ENCODE results near the gene CNKSR1. TPM values are rescaled to one million over a fixed set of nuclear protein-coding genes. Genes with fewer than 3 reads are reported as not detected.
A peak's percentile ranks its signal among the peaks of the same experiment; 100 is the strongest.

CNKSR1 gene, protein sequence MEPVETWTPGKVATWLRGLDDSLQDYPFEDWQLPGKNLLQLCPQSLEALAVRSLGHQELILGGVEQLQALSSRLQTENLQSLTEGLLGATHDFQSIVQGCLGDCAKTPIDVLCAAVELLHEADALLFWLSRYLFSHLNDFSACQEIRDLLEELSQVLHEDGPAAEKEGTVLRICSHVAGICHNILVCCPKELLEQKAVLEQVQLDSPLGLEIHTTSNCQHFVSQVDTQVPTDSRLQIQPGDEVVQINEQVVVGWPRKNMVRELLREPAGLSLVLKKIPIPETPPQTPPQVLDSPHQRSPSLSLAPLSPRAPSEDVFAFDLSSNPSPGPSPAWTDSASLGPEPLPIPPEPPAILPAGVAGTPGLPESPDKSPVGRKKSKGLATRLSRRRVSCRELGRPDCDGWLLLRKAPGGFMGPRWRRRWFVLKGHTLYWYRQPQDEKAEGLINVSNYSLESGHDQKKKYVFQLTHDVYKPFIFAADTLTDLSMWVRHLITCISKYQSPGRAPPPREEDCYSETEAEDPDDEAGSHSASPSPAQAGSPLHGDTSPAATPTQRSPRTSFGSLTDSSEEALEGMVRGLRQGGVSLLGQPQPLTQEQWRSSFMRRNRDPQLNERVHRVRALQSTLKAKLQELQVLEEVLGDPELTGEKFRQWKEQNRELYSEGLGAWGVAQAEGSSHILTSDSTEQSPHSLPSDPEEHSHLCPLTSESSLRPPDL
- not detected in 2 replicates for total RNA-seq (2014; rRNA removed; shearing (Covaris generic); ENCODE audit: low replicate concordance)

- no peak for DNase-seq (ENCODE audit: low read depth)
Measured at GRCh38 chr1:26177182-26177684, at the start of gene CNKSR1. TSS of gene CNKSR1 (plus strand) at chr1:26177491. CDS start at chr1:26177548, 57 bp downstream.

DNA sequence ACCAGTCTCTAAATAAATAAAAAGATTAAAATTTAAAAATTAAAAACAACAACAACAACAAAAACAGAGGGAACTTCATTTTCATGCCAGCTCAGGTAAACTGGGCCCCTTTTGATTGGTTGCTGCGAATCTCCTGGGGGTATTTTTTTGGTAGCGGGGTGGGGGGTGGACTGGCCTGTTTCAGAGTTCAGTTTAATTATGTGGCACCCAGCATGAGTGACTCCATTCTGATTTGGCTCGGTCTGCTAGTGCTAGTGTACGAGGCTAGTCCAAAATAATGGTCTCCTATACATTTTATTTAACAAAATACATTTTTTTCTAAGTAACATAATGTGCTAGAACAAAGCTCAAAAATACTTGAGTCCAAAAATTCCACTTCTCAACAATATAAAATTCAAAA is 47.5 kb upstream of the CNKSR1 start:
- in situ Hi-C loops (cut with HindIII; ENCODE audit: low pct_unique_long_range_greater_than_20kb, low sequenced_read_pairs) = no loop called here

More at GRCh38 chr1:26177182-26177684, at the start of gene CNKSR1:
- in situ Hi-C loops (cut with HindIII; ENCODE audit: low pct_unique_long_range_greater_than_20kb, low sequenced_read_pairs) = no loop called here

DNA sequence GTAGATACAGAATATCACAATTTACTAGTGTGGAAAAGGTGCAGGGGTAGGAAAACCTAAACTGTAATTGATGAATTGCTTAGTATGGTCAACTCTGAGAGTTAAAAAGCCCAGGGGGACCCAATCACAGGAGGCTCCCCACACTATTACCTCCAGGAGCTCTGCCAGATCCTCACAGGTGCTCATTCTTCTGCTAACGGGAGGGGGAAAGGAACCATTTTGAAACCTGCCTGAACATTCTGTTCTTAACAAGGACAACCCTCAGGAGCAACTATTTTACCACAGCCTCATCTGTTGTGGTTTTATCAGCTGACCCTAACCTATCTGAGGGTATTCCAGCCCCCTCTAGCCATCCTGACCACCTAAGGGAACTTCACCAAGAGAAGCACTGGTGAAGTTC is 46.6 kb upstream of the CNKSR1 start:
- in situ Hi-C loops (cut with HindIII; ENCODE audit: low pct_unique_long_range_greater_than_20kb, low sequenced_read_pairs) = no loop called here
- no peak for DNase-seq (ENCODE audit: low read depth)

More for the DNA sequence above, 47.5 kb upstream of the CNKSR1 start:
- no peak for DNase-seq (ENCODE audit: low read depth)

- in situ Hi-C loops (cut with HindIII; ENCODE audit: low pct_unique_long_range_greater_than_20kb, low sequenced_read_pairs) = no loop called here
- DNase-seq (ENCODE audit: low read depth) = no peak
Measured at GRCh38 chr1:26132128-26132833, 45.0 kb upstream of the CNKSR1 start.

DNA sequence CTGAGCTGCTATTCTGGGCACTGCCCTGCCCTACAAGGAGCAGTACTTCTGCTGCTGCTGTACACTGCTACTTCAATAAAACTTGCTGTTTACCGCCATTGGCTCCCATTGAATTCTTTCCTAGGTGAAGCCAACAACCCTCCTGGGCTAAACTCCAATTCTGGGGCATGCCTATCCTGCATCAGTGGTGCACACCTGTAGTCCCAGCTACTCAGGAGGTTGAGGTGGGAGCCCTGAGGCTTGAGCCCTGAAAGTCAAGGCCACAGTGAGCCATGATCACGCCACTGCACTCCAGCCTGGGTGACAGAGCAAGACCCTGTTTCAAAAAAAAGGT is 44.5 kb upstream of the CNKSR1 start:
- in situ Hi-C loops (cut with HindIII; ENCODE audit: low pct_unique_long_range_greater_than_20kb, low sequenced_read_pairs) = no loop called here
- no peak for DNase-seq (ENCODE audit: low read depth)

- in situ Hi-C loops (cut with HindIII; ENCODE audit: low pct_unique_long_range_greater_than_20kb, low sequenced_read_pairs) = no loop called here
- no peak for DNase-seq (ENCODE audit: low read depth)
Measured at GRCh38 chr1:26134466-26134865, 42.8 kb upstream of the CNKSR1 start.

GRCh38 chr1:26138974-26139558 is 38.2 kb upstream of the CNKSR1 start:
- no peak for DNase-seq (ENCODE audit: low read depth)
- in situ Hi-C loops (cut with HindIII; ENCODE audit: low pct_unique_long_range_greater_than_20kb, low sequenced_read_pairs) = no loop called here

DNA sequence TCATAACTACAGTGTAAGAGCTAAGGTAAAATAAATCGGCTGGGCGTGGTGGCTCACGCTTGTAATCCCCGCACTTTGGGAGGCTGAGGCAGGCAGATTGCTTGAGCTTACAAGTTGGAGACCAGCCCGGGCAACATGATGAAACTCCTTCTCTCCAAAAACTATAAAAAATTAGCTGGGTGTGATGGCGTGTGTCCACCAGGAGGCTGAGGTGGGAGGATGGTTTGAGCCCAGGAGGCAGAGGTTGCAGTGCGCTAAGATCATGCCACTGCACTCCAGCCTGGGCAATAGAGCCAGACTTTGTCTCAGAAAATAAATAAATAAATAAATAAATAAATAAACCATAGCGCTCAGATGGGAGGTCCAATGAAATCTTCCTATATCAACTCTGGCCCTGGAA is 35.1 kb upstream of the CNKSR1 start:
- in situ Hi-C loops (cut with HindIII; ENCODE audit: low pct_unique_long_range_greater_than_20kb, low sequenced_read_pairs) = no loop called here
- DNase-seq (ENCODE audit: low read depth) = no peak

GRCh38 chr1:26145041-26145959 is 32.0 kb upstream of the CNKSR1 start:
- in situ Hi-C loops (cut with HindIII; ENCODE audit: low pct_unique_long_range_greater_than_20kb, low sequenced_read_pairs) = no loop called here
- DNase-seq (ENCODE audit: low read depth) = peak; percentile 62

- DNase-seq (ENCODE audit: low read depth) = no peak
- in situ Hi-C loops (cut with HindIII; ENCODE audit: low pct_unique_long_range_greater_than_20kb, low sequenced_read_pairs) = no loop called here
Measured at GRCh38 chr1:26145960-26146294, 31.4 kb upstream of the CNKSR1 start.

- in situ Hi-C loops (cut with HindIII; ENCODE audit: low pct_unique_long_range_greater_than_20kb, low sequenced_read_pairs) = no loop called here
- no peak for DNase-seq (ENCODE audit: low read depth)
Measured at GRCh38 chr1:26148887-26149286, 28.4 kb upstream of the CNKSR1 start.

GRCh38 chr1:26153966-26154532 is 23.2 kb upstream of the CNKSR1 start:
- no peak for DNase-seq (ENCODE audit: low read depth)
- in situ Hi-C loops (cut with HindIII; ENCODE audit: low pct_unique_long_range_greater_than_20kb, low sequenced_read_pairs) = no loop called here

GRCh38 chr1:26154750-26155149 is 22.5 kb upstream of the CNKSR1 start:
- in situ Hi-C loops (cut with HindIII; ENCODE audit: low pct_unique_long_range_greater_than_20kb, low sequenced_read_pairs) = no loop called here
- DNase-seq (ENCODE audit: low read depth) = no peak

DNA sequence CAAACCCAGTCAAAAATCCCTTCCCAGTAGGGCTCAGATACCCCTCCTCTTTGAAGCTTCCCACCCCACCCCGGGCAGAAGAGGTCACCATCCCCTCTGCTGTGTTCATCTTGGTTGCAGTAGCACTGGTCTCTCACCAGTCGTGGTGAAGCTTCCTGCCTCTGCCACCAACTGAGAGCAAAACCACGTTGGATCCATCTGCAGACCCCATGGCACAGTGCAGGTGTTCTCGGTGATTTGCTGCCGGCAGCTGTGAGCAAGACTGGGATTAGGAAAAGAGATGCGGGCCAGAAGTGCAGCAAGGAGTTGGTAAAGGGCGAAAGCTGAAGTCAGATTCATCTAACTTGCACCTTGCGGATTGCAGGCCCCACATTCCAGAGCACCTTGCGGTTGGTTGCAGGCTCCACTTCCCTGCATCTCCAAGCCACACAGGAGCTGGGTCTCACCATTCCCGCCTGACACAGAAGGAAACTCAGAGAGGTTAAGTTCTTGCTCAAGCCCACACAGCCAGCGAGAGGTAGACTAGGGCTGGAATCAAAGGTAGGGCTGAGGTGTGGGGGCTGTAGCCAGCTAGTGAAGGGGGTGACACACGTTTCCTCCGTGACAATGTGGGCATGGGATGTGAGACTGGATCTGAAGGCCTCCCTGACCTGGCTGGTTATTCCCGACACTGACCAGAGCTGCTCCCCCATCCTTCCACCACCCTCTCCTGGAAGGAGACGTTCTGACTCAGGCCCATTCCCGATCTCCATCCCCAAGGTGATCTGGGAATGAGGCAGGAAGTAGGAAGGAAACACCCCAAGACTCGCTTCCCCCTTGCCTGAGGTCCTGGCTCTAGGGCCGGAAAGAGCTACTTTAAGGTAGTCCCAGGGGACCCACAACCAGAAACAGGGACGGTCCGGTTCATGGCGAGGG is 21.7 kb upstream of the CNKSR1 start:
- in situ Hi-C loops (cut with HindIII; ENCODE audit: low pct_unique_long_range_greater_than_20kb, low sequenced_read_pairs) = no loop called here
- no peak for DNase-seq (ENCODE audit: low read depth)

DNA sequence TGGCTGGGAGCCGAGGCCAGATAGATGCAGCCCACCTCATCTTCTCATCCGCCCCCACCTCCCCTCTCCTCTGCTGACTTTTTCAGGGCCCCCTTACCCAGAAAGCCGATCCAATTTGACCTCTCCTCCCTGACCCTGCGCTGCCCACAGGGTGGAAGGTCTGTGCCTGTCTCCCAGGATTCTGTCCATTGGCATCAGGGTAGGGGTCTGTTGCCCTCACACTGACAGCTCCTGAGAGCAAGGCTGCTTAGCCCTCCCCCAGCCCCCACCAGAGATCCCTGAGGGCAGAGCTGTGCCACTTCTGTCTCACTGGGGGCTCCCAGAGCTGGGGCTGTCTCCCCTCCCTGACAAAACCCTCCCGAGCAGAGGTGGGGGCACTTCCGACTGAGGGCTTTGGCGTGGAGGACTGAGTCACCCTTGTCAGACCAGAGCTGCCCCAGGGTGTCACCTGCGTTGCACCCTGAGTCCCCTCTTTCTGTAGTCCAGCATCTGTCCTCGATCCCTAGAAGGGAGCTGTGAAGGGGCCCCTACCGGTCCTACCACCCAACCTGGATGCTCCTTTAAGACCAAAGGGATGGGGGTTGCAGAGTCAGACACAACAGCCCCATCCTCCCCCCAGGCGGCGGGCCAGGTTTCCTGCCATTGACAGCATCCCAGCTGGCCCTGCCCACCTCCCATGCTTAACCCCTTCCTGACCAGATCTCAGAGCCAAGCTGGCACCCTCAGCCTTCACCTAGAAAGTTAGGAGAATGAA is 20.8 kb upstream of the CNKSR1 start:
- no peak for DNase-seq (ENCODE audit: low read depth)
- in situ Hi-C loops (cut with HindIII; ENCODE audit: low pct_unique_long_range_greater_than_20kb, low sequenced_read_pairs) = no loop called here
